DND-41 (cell line): ENCODE data around the gene NTN4.

Source experiments
- EZH2 ChIP-seq: IDR thresholded peaks from 3 replicates; pipeline ENCODE4 v1.6.1; 2012; ENCODE audit warnings: borderline replicate concordance, low read depth, mild to moderate bottlenecking, moderate library complexity, low read length, inconsistent platforms; ENCODE audit not compliant: severe bottlenecking
- TF ChIP-seq, protein P1 (sequence below): IDR thresholded peaks from 2 replicates; pipeline ENCODE4 v1.5.1; 2012; ENCODE audit warnings: borderline replicate concordance, low read length, moderate library complexity, mild to moderate bottlenecking; ENCODE audit not compliant: poor library complexity, severe bottlenecking; ENCODE audit errors: extremely low read depth

DNA sequence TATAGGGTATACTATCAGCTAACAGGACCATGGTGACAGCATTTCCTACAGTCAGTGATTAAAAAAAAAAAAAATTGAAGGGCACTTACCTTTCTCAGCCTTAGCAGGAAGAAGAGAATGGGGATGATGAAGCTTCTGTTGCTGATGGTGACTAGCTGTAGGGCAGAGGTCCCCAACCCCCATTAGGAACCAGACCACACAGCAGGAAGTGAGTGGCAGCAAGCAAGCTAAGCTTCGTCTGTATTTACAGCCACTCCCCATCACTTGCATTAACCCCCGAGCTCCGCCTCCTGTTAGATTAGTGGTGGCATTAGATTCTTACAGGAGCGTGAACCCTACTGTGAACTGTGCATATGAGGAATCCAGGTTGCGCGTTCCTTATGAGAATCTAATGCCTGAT lies 148.0 kb downstream of the NTN4 start:
- TF ChIP-seq, protein P1, sequence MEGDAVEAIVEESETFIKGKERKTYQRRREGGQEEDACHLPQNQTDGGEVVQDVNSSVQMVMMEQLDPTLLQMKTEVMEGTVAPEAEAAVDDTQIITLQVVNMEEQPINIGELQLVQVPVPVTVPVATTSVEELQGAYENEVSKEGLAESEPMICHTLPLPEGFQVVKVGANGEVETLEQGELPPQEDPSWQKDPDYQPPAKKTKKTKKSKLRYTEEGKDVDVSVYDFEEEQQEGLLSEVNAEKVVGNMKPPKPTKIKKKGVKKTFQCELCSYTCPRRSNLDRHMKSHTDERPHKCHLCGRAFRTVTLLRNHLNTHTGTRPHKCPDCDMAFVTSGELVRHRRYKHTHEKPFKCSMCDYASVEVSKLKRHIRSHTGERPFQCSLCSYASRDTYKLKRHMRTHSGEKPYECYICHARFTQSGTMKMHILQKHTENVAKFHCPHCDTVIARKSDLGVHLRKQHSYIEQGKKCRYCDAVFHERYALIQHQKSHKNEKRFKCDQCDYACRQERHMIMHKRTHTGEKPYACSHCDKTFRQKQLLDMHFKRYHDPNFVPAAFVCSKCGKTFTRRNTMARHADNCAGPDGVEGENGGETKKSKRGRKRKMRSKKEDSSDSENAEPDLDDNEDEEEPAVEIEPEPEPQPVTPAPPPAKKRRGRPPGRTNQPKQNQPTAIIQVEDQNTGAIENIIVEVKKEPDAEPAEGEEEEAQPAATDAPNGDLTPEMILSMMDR, result no peak
- TF ChIP-seq EZH2, result no peak
